HL-60 (cell line): ENCODE measurements around the gene TBC1D14.
A peak's percentile ranks its signal among the peaks of the same experiment; 100 is the strongest.

Experiments used
- DNase-seq, 2 experiments: peaks; one replicate each; pipeline ENCODE4 v3.0.0-alpha.2; 2010 to 2020; ENCODE audit warnings: low read depth in 1 of 2, low spot score in 1 of 2
- H3K27ac ChIP-seq: fragments of 250-450 bp; sonication (Bioruptor Pico); replicated peaks from 2 replicates; pipeline ENCODE4 v1.5.1; 2020; ENCODE audit warnings: mild to moderate bottlenecking, moderate library complexity
- H3K27me3 ChIP-seq: fragments of 250-450 bp; sonication (Bioruptor Pico); 2 replicates; pipeline ENCODE4 v1.5.1; 2021; ENCODE audit warnings: mild to moderate bottlenecking, moderate library complexity; ENCODE audit not compliant: insufficient read depth, poor library complexity, severe bottlenecking
- H3K4me3 ChIP-seq: replicated peaks from 2 replicates; pipeline ENCODE4 v1.5.1; 2011; ENCODE audit warnings: mild to moderate bottlenecking, control low read depth, low read length; ENCODE audit not compliant: insufficient read depth
- CTCF ChIP-seq: IDR thresholded peaks from one replicate; pipeline ENCODE4 v1.5.1; 2011; ENCODE audit warnings: low read length, control low read depth, inconsistent platforms; ENCODE audit not compliant: insufficient read depth
- GABPA ChIP-seq: IDR thresholded peaks from 2 replicates; pipeline ENCODE4 v1.6.1; 2012; ENCODE audit warnings: low read depth
- POLR2AphosphoS5 ChIP-seq: IDR thresholded peaks from 2 replicates; pipeline ENCODE4 v1.6.1; 2012; ENCODE audit warnings: low read depth
- REST ChIP-seq: IDR thresholded peaks from 2 replicates; pipeline ENCODE4 v1.6.1; 2012; ENCODE audit warnings: low read depth; ENCODE audit not compliant: insufficient replicate concordance
- SPI1 ChIP-seq: IDR thresholded peaks from 2 replicates; pipeline ENCODE4 v1.6.1; 2012; ENCODE audit warnings: low read depth, mild to moderate bottlenecking, borderline replicate concordance

Gene TBC1D14

DNA sequence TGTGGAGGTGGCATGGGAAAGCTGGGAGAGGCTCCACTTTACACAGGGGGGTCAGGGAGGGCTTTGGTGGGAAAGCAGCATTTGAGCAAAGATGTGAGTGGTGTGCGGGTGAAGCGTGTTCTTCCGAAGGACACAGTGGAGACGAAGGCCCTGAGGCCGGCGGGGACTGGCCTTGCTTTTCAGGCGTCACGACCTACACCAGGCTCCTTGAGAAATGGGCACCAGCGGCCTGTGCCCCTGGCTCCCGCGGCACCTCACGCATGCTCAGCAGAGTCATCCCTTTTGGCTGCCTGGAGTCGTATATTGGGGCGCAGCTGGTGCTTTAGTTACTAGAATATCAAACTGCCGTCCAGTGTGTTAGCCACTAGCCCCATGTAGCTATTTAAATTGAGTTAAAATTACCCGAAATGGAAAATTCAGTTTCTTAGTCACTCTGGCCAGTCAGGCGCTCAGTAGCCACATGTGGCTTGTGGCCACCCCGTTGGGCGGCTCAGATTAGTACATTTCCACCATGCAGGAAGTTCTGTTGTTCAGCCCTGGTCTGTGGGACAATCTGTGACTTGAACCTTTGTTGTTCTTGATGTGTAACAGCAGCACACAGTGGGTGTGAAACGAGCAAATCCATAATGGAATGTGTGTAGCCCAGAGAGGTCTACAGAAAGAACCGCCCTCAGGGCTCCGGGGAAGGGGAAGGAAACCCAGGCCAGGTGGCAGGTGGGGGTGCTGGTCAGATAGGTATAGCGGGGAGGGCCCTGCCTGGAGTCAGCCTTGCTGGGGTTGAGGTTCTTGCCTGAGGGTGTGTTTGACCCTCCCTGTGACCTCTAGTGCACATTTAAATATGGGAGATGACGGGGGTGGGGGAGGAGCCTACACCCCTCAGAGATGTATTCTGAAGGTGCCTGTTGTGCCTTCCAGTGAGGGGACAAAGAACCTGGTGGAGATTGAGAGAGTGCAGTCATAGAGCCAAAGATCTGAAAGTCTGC, 30.4 kb downstream of the TBC1D14 start:
- peak in 1 of 2 experiments; percentile 35 for DNase-seq
- Histone ChIP-seq H3K27ac (peak overlapping the region; percentile 37), H3K4me3 (no peak overlapping the region), H3K27me3 (no peaks in the 10 kb centered on the region)
- peak; percentile 60; the same call in 1 of the 2 replicates for TF ChIP-seq POLR2AphosphoS5
- TF ChIP-seq GABPA = no peak

DNA sequence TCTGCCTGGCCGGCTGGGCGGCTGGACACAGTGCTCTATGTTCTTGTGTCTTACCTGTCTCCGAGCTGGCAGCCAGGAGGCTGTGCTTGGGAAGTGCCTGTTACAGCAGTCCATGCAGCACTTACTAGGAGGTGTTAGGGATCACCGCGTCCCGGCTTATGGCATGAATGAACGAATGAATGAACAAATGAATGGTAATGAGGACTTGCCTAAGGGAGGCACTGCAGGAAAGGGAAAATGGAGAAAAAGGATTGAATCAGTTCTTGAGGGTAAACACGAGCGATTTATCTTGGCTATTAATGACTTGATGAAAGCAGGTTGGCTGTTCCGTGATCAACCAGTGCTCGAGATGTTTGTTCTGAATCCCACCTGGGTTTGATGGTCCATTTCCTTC, 31.1 kb downstream of the TBC1D14 start:
- Histone ChIP-seq H3K27me3 (no peaks in the 10 kb centered on the region), H3K4me3 (no peak overlapping the region), H3K27ac (0 out of 2 replicates have a peak overlapping the region, but pooled peaks have one; percentile 37)
- no peak for TF ChIP-seq POLR2AphosphoS5
- TF ChIP-seq CTCF = no peak
- no peak for TF ChIP-seq SPI1
- no peak for TF ChIP-seq GABPA
- no peak for TF ChIP-seq REST
- DNase-seq = no peak

DNA sequence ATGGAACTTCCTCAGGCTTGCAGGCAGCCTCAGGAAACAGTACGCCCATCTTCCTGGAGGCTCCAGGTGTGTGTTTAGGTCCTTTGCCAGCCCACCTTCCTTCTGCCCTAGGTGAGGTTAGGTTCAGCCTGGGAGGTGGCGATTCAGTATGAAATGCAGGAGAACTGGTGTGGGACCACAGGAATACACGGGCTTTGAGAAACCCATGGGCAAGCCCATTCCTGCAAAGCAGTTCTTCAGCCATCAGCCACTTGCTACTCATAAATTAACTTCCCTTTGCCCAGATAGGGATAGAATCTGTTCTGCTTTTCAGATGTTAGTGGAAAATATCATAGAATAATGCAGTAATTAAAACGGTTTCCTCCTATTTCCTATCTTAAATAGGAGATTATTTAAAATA, 32.2 kb downstream of the TBC1D14 start:
- Histone ChIP-seq H3K27me3 (no peaks in the 10 kb centered on the region), H3K4me3 (no peak overlapping the region), H3K27ac (peak overlapping the region; percentile 58)
- peak in 1 of 2 experiments; percentile 33 for DNase-seq
- no peak for TF ChIP-seq POLR2AphosphoS5
- no peak for TF ChIP-seq REST
- no peak for TF ChIP-seq SPI1
- no peak for TF ChIP-seq CTCF
- TF ChIP-seq GABPA = no peak

- DNase-seq = peak; percentile 75 to 84
- no peak overlapping the region for H3K4me3 ChIP-seq
- peak overlapping the region; percentile 48 for H3K27ac ChIP-seq
- no peaks in the 10 kb centered on the region for H3K27me3 ChIP-seq
- no peak for TF ChIP-seq REST
- TF ChIP-seq CTCF = no peak
- TF ChIP-seq GABPA = no peak
- TF ChIP-seq POLR2AphosphoS5 = peak; percentile 35; the same call in 1 of the 2 replicates
- peak; percentile 92 for TF ChIP-seq SPI1
Observed at GRCh38 chr4:6942238-6942800, 32.7 kb downstream of the TBC1D14 start.
